HUES48 (cell line): ENCODE data around the gene PELI1.

Source experiments
- H3K27ac ChIP-seq: one replicate; pipeline ENCODE4 v1.7.0; 2013; ENCODE audit warnings: low read depth, low read length, inconsistent platforms
- H3K27me3 ChIP-seq: 2 replicates; pipeline ENCODE4 v1.6.1; 2013; ENCODE audit warnings: mild to moderate bottlenecking, low read length; ENCODE audit not compliant: control insufficient read depth, insufficient read depth
- H3K36me3 ChIP-seq: 2 replicates; pipeline ENCODE4 v1.6.1; 2013; ENCODE audit warnings: low read length; ENCODE audit not compliant: control insufficient read depth, insufficient read depth
- H3K4me1 ChIP-seq: 2 replicates; pipeline ENCODE4 v1.6.1; 2013; ENCODE audit warnings: mild to moderate bottlenecking, low read length; ENCODE audit not compliant: control insufficient read depth, insufficient read depth
- H3K4me3 ChIP-seq: 2 replicates; pipeline ENCODE4 v1.5.1; 2013; ENCODE audit warnings: mild to moderate bottlenecking, low read depth, low read length
- H3K9ac ChIP-seq: 2 replicates; pipeline ENCODE4 v1.6.1; 2013; ENCODE audit warnings: mild to moderate bottlenecking, low read depth, low read length, moderate library complexity
- H3K9me3 ChIP-seq: 2 replicates; pipeline ENCODE4 v1.6.1; 2013; ENCODE audit warnings: low read length; ENCODE audit not compliant: control insufficient read depth, insufficient read depth

PELI1 gene

GRCh38 chr2:64062840-64063239 is 81.4 kb downstream of the PELI1 start:
- H3K27ac ChIP-seq = no peak overlapping the region
- no peaks in the 10 kb centered on the region for H3K27me3 ChIP-seq
- no peaks in the 10 kb centered on the region for H3K36me3 ChIP-seq

DNA sequence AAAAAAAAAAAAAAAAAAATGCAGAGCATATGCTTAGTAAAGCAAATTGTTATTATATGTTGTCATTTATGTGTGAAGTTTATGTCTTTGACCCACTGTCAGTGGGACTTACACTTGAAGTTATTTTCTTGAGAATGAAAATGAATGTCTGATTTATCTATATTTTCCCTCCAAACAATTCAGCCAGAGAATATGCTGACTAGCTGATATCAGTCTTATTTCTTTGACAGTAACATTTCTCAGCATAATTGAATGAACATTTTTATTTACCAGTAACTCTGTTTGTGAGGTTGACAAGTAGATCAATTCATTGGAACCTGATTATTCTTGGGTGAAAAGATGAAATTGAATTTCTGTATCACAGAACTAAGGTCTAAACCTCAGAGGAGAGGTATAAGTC is 85.0 kb downstream of the PELI1 start:
- no peak overlapping the region for H3K9ac ChIP-seq
- H3K9me3 ChIP-seq = no peaks in the 10 kb centered on the region
- peaks cover 6% of the 10 kb centered on the region for H3K4me1 ChIP-seq
- H3K27me3 ChIP-seq = no peaks in the 10 kb centered on the region
- no peak overlapping the region for H3K4me3 ChIP-seq
- H3K36me3 ChIP-seq = no peaks in the 10 kb centered on the region
- no peak overlapping the region for H3K27ac ChIP-seq

More at GRCh38 chr2:64062840-64063239, 81.4 kb downstream of the PELI1 start:
- Histone ChIP-seq H3K9me3 (no peaks in the 10 kb centered on the region), H3K9ac (no peak overlapping the region), H3K4me1 (peaks cover 26% of the 10 kb centered on the region), H3K4me3 (no peak overlapping the region)

- Histone ChIP-seq H3K4me3 (no peak overlapping the region), H3K36me3 (no peaks in the 10 kb centered on the region), H3K27ac (no peak overlapping the region), H3K27me3 (no peaks in the 10 kb centered on the region), H3K9ac (no peak overlapping the region), H3K9me3 (no peaks in the 10 kb centered on the region), H3K4me1 (peaks cover 16% of the 10 kb centered on the region; the same call in 1 of the 2 replicates)
Observed at GRCh38 chr2:64056021-64056420, 88.2 kb downstream of the PELI1 start.

- no peaks in the 10 kb centered on the region for H3K9me3 ChIP-seq
- H3K27ac ChIP-seq = no peak overlapping the region
- H3K4me1 ChIP-seq = peaks cover 22% of the 10 kb centered on the region
- no peak overlapping the region for H3K4me3 ChIP-seq
- no peak overlapping the region for H3K9ac ChIP-seq
- H3K36me3 ChIP-seq = no peaks in the 10 kb centered on the region
- no peaks in the 10 kb centered on the region for H3K27me3 ChIP-seq
Observed at GRCh38 chr2:64054161-64054915, 89.9 kb downstream of the PELI1 start.

DNA sequence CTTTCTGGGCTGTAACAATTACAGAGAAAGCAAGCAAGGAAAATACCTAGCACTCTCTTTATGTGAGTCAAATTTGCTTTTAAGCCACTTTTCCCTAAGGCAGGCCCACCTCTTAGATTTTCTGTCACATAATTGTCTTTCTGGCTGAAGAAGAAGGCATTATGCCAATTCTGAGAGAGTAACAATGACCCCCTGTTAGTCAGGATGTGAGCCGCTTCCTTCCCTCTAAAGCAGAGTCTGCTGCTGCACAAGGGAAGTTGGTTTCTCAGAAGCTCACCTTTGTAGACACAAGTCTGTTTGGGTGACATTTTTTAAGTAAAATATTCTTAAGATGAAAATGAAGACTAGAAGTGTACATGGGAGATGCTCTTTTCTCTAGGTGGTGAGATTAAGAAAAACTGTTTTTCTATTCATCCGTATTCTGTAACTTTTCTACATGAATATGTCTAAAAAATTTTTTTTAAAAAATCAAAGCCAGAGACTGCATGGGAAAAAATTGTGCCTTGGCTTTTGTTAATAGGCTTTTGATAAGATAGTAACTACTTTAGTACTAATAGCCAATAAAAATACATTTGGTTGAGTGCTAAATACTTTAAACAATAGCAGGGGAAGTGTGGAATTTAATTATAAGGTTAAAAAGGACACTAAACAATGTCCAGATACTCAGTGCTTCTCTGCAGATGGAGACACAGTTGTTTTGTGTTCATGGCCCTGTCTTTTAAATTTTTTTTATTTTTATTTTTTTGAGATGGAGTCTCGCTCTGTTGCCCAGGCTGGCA is 91.6 kb downstream of the PELI1 start:
- H3K9me3 ChIP-seq = no peaks in the 10 kb centered on the region
- no peaks in the 10 kb centered on the region for H3K27me3 ChIP-seq
- peak overlapping the region; percentile 9 for H3K27ac ChIP-seq
- no peak overlapping the region for H3K9ac ChIP-seq
- no peak overlapping the region for H3K4me3 ChIP-seq
- H3K4me1 ChIP-seq = peaks cover 22% of the 10 kb centered on the region
- no peaks in the 10 kb centered on the region for H3K36me3 ChIP-seq

DNA sequence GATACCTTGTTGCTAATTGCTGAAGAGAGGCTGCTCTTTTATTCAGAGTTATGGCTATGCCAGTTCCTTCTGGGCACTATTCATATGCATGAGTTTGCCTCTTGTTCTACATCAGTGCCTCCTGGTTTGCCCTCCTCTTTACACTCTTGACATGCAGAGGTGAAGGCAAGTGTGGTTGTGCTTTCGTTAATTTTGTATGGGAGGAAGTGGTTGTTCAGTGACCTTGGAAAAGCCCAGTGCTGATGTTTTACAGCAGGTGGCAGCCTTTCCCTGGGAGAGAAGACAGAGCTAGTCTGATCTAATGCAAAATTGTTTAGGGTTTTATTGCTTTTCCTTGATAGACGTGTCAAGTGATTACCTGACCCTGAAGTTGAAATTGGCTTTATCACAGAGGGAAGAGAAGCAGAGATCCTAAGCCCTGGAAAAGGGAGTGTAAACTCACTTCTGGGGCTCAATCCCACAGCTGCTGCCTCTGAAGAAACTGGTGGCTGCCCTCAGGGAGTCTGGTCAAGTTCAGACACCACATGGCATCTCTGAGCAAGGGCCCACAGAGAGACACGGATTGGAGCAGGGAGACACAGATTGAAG is 94.5 kb downstream of the PELI1 start:
- H3K27ac ChIP-seq = no peak overlapping the region
- no peak overlapping the region for H3K4me3 ChIP-seq

DNA sequence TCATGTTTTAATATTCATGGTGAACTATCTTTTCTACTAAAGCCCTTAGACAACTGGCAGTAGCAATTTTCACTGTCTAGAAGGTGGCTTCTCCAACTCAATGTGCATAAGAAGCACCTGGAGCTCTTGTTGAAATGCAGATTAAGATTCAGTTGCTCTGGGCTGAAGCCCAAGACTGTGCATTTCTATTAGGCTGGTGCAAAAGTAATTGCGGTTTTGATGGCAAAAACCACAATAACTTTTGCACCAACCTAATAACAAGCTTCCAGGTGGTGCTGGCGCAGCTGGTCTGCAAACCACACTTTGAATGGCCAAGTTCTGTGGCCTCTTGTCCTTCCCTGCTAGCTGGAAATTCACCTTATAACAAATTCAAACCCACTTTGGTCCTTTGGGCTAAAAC is 98.3 kb downstream of the PELI1 start:
- Histone ChIP-seq H3K27ac (no peak overlapping the region), H3K9ac (no peak overlapping the region), H3K4me1 (peaks cover 6% of the 10 kb centered on the region), H3K36me3 (no peaks in the 10 kb centered on the region), H3K4me3 (no peak overlapping the region), H3K27me3 (no peaks in the 10 kb centered on the region), H3K9me3 (no peaks in the 10 kb centered on the region)

More for the DNA sequence above, 94.5 kb downstream of the PELI1 start:
- H3K9ac ChIP-seq = no peak overlapping the region
- no peaks in the 10 kb centered on the region for H3K9me3 ChIP-seq
- no peaks in the 10 kb centered on the region for H3K27me3 ChIP-seq
- peaks cover 22% of the 10 kb centered on the region for H3K4me1 ChIP-seq
- H3K36me3 ChIP-seq = no peaks in the 10 kb centered on the region
